T-helper 2 cell (primary cell): ENCODE data around the gene SYNJ2.
A peak's percentile ranks its signal among the peaks of the same experiment; 100 is the strongest.

Source experiments
- DNase-seq, 5 experiments: peaks; one replicate each; pipeline versions ENCODE4 v3.0.0 to v3.0.0-alpha.2; 2012 to 2022

Gene SYNJ2

DNA sequence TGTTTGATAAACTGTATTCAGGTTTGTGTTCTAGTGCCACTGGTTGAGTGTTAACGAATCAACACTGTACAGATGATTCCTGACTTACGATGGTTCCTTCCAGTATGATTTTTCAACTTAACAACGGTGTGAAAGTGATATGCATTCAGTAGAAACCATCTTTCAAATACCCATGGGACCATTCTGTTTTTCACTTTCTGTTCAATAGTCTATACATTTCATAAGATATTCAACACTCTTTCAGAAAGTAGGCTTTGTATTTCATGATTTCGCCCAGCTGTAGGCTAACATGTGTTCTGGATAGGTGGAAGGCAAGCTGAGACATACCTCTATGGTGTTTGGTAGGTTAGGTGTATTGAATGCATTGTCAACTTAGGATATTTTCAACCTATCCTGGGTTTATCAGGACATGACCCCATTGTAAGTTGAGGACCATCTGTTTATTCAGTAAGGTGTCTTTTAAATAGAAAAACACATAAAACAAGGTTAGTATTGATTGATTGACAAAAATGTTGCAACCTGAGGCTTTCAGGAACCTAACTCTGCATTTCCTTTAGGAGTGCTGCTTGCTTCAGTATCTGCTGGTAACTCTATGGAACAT lies 32.3 kb downstream of the SYNJ2 start:
- no peak for DNase-seq

DNA sequence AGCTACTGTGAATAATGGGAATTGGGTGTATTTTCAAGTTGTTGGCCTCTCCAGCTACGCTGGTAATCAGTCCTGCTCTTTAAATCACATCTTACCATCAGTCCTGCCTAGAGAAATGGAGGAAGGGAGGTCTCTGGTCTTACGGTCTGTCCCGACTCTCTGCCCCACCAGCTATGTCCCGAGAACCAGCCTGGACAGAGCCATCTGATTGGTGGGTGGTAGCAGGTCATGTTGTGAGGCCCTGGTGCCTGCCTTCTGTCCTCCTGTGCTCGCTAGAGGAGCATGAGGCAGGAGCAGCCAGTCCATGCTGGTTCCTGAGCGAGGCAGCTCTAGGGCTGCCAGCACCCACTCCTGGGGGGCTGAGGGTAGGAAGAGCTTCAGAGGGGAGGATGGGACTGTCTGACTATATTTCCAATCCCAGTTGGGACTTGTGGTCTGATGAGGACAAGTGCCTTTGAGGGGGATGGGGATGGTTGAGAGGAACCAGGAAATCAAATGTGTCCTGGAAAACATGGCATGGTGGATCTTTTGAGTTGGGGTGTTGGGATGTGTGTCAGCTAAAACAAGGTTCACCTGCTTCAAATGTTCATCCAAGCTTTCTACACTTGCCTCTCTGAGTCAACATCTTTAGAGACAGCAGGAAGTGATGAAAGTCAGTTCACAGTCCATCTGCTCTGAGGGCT lies 33.0 kb downstream of the SYNJ2 start:
- DNase-seq, result no peak

DNA sequence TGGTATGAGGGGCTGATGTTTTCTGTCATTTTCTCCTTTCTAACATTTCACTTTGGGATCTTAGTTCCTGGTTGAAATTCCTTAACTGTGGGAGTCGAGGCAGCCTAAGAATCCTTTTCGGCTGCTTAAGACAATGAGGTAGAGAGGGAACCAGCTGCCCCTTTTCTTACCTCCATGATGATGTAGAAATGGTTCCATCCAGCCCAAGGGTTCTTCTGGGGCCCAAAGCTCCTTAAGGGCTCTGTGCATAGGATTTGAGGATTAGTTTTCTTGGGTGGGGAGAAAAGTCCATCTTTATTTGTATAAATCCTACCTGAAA lies 33.5 kb downstream of the SYNJ2 start:
- no peak for DNase-seq

DNA sequence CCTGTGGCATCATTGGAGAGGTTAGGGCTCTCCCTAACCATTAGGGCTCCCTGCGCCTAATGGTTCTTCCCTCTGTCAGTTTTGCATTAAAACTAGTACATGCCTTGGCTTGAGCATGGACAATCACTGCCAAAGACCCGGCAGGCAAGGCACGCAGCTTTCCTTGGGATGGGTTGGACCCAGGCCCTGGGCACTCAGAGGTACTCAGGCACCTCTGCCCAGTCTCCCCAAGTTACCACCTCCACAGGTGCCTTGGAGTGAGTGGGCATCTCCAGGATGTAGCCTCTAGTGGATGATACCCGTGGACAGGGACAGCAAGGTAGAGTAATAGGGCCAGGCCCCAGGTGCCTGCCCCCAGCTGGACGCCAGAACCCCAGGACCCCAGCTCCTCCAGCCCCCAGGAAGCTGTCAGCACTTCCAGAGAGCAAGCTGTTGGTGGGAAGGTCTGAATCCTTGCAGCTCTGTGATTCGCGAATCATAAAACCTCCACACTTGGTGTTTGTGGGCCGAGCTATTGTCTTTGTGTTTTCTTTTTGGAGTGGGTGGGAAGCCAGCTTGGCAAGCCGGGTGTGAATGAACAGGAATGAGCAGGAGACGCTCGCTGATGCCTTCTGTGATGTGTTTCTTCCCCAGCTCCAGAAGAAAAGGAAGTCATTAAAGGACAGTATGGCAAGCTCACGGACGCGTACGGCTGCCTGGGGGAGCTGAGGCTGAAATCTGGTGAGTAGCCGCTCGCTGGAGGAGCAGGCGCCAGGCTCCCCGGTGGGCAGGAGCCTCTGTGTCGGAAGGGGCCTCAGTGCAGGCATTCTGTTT lies 35.1 kb downstream of the SYNJ2 start:
- DNase-seq, result no peak

DNA sequence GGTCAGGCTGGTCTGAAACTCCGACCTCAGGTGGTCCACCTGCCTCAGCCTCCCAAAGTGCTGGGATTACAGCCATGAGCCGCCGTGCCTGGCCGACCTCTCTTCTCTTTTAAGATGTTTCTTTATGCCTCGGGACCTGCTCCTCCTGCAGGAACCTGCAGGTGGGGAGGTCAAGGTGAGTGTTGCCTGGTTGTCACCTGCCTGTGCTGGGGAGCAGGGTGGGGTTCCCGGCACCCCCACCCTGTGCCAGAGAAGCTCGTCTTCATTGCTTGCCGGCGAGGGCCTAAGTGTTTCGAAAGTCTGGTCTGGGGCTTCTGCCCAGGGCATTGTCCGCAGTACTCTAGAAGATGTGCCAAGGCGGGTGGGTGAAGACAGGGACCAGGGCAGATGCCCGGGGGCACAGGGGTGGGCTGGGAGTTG lies 36.0 kb downstream of the SYNJ2 start:
- no peak for DNase-seq

DNA sequence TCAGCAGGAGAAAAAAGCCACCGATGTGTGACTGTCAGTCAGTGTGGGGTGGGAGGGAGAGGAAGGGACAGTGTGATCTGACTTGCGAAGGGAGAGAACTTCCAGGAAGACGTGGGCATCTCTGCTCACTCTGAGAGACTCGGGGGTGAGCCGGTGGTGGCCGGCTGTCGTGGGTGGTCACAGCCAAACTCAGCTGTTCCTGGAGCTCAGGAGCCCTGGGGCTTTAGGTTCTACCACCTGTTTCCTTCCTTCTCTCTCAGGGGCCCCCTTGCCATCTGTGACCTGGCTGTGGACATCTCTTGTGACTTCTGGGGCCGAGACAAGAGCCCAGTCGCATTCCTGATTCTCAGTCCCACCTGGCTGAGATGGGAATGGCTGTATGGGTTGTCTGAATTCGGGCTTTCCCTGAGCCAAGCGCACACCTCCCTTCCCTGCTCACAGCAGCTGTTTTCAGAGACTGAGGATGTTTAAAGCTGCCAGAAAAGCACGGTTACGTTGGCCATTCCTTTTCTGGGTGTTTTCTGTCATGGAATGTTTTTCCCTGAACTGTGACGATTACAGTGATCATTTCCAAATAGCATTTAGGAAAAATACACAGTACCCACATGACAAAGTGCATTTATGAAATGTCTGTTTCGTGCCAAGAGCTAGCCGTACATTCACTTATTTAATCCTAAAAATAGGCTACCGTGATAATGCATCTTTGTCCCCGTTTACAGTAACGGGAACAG lies 36.5 kb downstream of the SYNJ2 start:
- no peak for DNase-seq

DNA sequence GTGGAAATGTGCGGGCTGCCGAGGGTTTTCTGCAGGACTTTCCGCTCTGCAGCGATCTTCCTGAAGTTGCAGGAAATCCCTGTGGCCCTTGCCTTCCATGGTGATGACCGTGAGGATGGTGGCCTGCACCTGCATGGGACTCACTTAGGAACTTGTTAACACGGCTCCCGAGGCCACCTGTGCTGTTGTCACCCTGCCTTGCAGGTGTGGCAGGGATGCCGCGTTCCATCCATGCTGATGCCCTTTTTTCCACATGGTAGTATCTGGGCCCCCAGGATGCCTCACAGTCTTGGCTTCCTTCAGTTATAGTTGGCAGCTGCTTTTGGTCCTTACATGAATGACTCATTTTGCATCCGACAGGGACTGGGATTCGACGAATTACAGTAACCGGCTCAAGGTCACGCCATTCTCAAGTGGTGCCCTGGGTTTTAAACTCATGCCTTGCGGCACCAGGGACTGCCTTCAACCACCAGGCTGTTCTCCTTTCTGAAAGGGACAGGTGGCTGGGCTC lies 37.2 kb downstream of the SYNJ2 start:
- no peak for DNase-seq

DNA sequence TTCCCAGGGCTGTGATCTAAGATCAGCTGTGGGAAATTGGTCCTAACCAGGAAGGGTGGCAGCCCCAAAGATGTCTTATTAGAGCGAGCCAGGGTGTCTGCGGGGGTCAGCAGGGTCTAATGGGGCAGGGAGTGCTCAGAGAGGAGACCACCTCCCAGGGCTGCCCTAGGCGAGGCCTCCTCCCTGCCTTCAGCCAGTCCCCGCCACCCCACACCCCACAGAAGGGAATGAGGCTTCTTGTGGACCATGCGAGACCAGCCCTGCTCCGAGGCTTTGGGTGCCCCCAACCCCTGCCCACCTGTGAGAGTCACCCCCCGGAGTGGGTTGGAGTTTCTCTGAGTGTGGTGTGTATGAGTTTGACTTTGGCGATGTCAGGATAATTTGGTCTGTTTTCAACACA lies 37.8 kb downstream of the SYNJ2 start:
- DNase-seq, result no peak

DNA sequence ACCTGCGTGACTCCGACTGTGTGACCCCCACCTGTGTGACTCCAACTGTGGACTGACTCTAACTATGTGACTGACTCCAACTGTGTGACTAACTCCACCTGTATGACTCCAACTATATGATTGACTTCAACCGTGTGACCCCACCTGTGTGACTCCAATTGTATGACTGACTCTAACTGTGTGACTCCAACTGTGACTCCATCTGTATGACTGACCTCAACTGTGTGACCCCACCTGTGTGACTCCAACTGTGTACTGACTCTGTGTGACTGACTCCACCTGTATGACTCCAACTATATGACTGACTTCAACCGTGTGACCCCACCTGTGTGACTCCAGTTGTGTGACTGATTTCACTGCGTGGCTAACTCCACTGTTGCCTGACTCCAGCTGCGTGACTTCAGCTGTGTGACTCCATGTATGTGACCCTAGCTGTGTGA lies 38.6 kb downstream of the SYNJ2 start:
- DNase-seq, result no peak

DNA sequence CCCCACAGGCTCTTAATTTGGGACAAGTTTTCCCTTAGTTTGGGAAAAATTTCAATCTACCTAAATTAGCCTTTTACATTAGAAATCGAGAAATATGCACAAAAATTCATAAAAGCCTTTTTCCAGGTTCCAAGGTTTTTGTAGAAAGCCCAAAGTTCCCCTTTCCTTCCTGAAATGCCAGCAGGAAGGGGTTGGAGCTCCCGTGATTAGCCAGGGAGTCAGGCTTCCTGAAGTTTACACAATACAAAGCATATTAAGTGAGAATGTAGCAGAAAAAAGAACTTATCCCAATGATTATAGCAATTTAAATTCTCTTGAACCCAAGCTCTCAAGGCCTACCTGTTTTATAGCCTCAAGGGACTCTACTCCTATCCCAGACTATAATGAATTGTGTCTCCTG lies 39.1 kb downstream of the SYNJ2 start:
- no peak for DNase-seq

DNA sequence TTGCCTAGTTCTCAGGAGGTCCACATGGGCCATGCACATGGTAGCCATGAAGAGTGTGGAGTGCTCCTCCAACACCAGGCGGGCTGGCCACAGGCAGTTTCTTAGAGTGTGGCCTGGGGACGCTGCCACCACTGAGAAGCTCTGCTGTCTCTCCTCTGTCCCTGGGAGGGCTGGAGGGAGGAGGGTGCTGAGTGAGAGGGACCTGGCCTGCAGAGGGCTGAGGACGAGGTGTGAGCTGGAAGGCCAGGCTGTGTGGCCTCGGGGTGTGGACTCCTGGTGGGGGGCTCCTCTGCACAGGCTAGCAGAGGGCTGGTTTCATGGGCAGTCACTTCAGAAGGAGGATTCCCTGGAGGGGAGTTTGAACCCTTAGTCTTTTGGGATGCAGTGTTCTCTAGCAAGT lies 39.7 kb downstream of the SYNJ2 start:
- DNase-seq, result no peak

DNA sequence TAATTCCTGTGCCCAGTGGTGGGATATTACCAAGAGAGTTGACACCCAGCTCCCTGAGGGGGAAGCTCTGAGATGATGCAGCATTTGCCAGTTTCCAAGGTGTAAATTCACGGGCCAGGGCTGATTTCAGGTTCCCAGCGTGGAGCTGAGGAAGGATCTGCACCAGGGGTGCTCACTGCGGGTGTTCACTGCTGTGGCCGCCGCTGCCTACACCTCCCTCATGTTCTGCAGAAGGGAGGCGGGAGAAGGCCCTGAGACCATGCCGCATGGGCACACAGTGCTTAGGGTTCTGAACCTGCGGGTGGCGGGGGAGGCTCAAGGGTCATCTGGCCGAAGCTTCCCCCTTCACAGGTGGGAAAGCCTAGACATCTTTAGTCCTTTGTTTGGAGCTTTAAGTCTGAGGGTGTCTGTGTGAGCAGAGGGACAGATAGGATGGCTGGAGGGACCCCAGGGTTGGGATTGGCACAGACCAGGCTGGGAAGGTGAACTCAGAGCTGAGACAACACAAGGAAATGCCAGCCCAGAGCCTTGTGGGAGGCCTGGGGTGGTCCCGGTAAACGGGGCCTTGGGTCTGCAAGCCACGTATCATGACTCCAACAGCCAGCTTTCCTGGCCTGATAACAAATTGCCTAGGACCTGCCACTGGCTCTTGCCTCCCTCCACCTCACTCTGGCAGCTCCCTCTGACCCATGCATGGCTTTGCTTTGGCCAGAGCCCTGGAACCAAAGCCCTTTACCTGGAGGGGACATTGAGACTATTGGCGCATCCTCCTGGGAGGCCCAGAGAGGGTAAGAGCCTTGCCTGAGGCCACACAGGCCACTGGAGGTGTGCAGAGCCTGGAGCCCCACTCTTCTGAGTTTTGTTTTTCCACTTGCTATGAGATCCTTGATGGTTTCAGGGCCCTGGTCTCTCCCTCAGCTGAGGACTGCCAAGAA lies 40.4 kb downstream of the SYNJ2 start:
- no peak for DNase-seq

DNA sequence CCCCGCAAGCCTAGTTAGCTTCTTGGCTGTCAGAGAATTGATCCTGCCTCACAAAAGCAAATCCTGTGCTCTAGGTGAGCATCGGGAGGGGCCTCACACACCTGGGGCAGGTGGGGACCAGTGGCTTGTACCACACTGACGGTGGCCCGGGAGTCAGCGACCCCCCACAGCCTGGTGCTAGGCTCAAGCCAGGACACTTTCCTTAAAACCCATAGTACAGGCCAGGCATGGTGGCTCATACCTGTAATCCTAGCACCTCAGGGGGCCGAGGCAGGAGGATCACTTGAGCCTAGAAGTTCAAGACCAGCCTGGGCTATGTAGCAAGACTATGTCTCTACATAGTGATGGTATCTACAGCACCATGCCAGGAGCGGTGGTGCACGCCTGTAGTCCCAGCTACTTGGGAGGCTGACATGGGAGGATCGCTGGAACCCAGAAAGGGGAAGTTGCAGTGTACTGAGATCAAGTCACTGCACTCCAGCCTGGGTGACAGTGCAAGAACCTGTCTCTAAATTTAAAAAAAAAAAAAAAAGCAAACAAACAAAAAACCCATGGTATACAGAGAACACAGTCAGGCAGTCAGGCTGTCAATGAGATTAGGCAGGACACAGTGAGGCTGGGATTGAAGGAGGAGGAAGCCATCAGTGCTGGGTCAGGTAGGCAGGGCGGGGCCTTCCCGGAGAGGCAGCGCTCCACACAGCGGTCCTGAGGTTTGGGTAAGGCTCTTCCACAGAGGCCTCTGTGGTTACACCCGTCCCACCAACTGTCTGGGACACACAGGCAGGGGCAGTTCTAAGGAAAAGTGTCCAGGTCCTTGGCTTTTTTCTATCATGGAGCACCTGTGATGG lies 41.3 kb downstream of the SYNJ2 start:
- DNase-seq, result no peak

DNA sequence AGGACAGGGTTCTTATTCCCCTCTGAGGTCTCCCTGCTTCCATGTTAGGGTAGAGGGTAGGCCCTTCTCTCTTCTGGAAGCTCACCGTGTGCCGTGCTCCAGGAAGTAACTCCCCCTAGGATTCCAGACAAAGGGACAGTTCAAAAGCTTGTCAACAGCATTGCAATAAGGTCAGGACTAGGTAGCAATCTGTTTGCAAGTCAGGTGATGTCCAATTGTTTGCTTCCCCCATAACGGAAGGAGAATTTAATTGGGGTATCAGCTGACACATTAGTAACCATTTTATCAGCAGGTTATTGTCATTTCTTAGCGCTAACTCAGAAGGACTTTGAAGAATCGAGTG lies 41.9 kb downstream of the SYNJ2 start:
- DNase-seq, result no peak

DNA sequence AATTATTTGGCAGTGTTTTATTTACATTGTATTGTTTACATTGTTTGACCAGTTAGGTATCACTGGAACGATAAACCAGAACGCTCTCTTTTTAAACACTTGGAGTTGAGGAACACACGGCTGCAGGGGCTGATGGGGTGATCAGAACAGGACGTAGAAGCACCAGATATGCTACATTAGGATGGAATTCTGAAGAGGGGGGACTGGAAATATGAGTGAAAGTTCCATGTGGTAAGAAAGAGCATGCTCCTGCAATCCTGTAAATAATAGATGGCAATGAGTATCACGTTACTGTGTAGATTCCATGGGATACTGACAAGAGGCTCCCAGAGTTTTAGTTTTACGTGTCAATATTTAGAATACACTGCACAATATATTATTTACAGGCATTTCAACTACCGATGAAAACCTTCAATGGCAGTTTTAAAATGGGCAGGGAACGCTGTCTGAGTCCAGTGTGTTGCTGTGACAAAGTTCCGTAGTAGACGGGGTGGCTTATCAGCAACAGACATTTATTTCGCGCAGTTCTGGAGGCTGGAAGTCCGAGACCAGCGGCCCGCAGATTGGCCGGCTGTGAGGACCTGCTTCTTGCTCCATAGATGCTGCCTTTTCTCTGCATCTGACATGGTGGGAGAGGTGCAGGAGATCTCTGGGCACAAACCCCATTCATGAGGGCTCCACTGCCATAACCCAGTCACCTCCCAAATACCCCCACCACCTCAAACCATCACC lies 43.1 kb downstream of the SYNJ2 start:
- no peak for DNase-seq

DNA sequence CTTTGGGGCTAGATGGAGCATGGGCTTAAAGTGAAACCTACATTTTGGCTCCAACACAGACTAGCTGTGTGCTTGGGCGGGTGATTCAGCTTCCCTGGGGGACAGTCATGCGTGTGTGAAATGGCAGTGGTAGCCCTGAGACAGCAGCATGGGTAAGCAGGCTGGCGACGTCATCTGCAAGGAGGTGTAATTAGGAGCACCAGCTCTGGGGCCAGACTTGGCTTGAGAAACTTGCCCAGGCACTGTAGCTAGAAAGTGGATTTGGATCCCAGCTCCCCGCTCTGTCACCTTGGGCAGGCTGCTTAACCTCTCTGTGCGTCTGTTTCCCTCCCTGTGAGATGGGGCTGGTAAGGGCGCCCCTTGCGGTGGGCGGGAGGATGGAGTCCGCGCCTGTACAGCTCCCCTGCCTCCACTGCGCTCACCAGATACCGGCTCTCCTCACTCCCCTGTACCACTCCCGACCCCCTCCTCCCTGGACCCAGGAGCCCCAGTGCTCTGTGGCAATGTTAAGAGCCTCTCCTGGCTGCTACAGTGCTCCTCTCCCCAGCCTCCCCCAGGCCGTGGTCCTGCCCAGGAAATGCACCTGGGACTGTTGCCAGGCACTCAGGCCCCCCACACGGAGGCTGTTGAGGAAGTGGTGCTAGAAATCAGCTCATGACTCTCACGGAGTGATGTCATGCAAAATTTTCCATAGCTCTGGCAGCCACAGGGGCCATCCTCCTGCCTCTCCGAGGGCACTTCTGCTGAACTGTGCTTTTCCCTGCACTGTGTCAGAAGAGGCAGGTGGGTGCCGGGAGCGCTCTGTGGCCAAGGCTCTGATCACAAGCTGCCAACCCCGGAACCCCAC lies 44.6 kb downstream of the SYNJ2 start:
- peak; percentile 51 to 89 (median 68) for DNase-seq

DNA sequence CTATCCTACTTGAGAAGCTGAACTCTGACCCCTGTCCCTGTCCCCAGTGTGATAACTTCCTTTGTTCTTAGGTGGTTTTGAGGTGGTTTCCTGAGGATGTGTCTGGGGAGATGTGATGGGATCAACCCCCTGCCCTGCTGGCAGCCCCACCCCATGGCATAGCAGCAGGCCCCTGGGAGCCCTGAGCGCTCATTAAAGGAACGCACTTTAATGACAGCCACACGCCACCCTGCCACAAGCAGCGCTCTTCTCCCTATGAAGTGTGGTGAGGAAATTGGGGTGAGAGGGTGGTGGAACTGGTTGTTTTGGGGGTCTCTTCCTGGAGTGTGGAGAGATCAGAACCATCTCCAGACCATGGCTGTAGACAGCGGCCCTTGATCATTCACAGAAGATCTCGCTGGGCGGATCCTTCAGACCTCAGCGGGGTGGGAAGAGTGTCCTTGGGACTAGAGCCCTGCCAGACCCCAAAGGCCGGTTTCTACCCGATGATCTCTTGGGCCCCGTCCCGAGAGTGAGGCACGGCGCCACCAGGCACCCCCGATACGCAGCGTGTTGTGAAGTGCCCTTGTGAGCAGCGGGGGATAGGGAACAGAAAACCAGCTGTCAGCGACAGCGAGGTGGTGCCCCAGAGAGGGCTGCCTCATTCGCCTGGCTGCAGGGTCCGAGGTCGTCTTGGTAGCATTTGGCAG lies 45.4 kb downstream of the SYNJ2 start:
- DNase-seq, result no peak

DNA sequence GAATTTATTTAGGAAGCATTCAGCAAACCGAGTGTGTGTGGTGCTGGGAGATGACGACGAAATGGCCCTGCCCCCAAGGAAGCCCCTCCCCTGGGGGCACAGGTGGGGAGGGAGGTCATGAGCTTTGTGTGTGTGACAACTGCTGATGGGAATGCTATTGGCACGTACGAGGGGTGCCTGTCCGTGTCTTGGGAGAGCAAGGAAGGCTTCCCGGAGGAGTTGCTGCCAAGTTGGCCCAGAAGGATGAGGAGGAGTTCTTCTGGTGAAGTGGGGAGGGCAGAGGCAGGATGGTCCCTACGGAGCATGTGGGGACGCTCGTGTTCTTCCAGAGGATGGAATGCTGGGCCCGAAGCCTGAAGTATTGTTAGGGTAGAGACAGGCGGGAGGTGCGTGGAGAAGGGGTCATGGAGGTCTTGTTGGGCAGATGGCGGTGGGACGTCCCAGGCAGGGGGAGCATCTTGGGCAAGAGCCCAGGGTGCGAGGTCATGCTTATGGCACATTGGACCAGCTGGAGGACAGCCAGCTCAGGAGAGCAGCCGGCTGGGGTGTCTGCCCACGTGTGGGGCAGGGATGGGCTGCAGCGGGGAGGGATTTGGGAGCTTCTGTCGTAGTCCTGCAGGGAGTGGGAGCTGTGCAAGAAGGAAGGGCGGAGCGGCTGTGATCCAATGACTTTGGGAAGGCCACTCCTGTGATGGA lies 46.1 kb downstream of the SYNJ2 start:
- no peak for DNase-seq
